Measurements from ENCODE around the gene MYH8.

Gene MYH8

GRCh38 chr17:10384175-10384574 is 37.6 kb downstream of the MYH8 start:
- DNase-seq (ENCODE audit: low spot score): no peak

GRCh38 chr17:10380631-10381408 is 40.9 kb downstream of the MYH8 start:
- no peak for DNase-seq (ENCODE audit: low spot score)

GRCh38 chr17:10372906-10373305 is 48.8 kb downstream of the MYH8 start, which contains the start of gene MYH13:
Gene MYH13 (minus strand): TSS chr17:10373006. CDS start chr17:10364530, 8,476 bp downstream.
- DNase-seq (ENCODE audit: low spot score): no peak

GRCh38 chr17:10370016-10370608 is 51.6 kb downstream of the MYH8 start:
- DNase-seq (ENCODE audit: low spot score): no peak

GRCh38 chr17:10369239-10369638 is 52.5 kb downstream of the MYH8 start:
- DNase-seq (ENCODE audit: low spot score): no peak

GRCh38 chr17:10368561-10368960 is 53.2 kb downstream of the MYH8 start:
- no peak for DNase-seq (ENCODE audit: low spot score)

GRCh38 chr17:10360578-10360977 is 61.2 kb downstream of the MYH8 start:
- DNase-seq (ENCODE audit: low spot score): no peak

GRCh38 chr17:10357768-10358167 is 64.0 kb downstream of the MYH8 start:
- DNase-seq (ENCODE audit: low spot score): no peak

- DNase-seq (ENCODE audit: low spot score): no peak
Measured at GRCh38 chr17:10354651-10355050, 67.1 kb downstream of the MYH8 start.

- no peak for DNase-seq (ENCODE audit: low spot score)
Measured at GRCh38 chr17:10352893-10353292, 68.9 kb downstream of the MYH8 start.

- no peak for DNase-seq (ENCODE audit: low spot score)
Measured at GRCh38 chr17:10349403-10349802, 72.3 kb downstream of the MYH8 start.

- DNase-seq (ENCODE audit: low spot score): no peak
Measured at GRCh38 chr17:10344816-10345215, 76.9 kb downstream of the MYH8 start.

All from SK-N-DZ (cell line).